Effector CD4-positive, alpha-beta T cell (primary cell): Measurements from ENCODE around the gene KRTAP10-8. TPM values are rescaled to one million over a fixed set of nuclear protein-coding genes. Genes with fewer than 3 reads are reported as not detected.
"Not testable (repeated sequence)": the region's sequence is repeated elsewhere in the genome, so short reads cannot be mapped to it uniquely, and the experiment has no call there.

Experiments used
- DNase-seq: peaks from one replicate; pipeline ENCODE4 v3.0.0-alpha.2; 2020
- total RNA-seq: gene quantifications from one replicate; lab custom pipeline; 2026; lab: John Stamatoyannopoulos, UW

Gene KRTAP10-8
- total RNA-seq, result not detected

DNA sequence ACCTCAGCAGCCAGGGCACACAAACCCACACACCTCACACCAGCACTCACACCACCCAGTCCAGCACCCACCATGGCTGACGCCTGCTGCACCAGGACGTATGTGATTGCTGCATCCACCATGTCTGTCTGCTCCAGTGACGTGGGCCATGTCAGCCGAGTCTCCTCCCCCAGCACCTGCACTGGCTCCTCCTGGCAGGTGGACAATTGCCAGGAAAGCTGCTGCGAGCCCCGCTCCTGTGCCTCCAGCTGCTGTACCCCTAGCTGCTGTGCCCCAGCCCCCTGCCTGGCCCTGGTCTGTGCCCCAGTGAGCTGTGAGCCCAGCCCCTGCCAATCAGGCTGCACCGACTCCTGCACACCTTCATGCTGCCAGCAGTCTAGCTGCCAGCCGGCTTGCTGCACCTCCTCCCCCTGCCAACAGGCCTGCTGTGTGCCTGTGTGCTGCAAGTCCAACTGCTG is at the start of gene KRTAP10-8:
KRTAP10-8 (plus strand) TSS at position 51 of the 458 bp plus-strand sequence; CDS start at position 73, 22 bp downstream.
- DNase-seq, result no peak

DNA sequence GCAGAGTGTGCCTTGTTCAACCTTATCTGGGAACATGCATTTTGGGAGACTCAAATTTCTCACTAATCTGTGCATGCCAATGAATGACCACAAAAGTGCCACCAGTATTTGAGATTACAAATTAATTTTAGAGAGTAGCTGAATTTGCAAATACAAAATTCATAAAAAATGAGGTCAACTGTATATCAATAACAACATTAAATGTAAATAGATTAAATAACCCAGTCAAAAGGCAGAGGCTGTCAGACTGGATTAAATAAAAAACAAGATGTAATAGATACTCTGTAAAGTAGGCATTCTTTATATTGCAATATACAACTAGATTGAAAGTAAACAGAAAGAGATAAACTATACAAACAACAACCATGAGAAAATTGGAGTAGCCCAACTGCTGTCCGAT is 47.8 kb upstream of the KRTAP10-8 start:
- no peak for DNase-seq

GRCh38 chr21:44564886-44565598 is 46.8 kb upstream of the KRTAP10-8 start:
- no peak for DNase-seq

DNA sequence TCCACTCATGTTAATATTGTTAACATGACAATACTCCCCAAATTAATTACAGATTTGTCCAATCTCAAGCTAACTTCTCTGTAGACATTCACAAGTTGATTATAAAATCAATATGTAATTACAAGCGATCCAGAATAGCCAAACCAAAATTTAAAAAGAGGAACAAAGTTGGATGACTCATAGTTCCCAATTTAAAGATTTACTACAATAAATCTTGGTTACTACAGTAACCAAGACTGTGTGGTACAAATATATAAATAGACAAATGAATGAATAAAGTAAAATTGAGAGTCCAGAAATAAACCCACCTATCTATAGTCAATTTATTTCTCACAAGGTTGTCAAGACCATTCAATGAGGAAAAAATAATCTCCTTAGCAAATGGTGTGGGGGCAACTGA is 45.5 kb upstream of the KRTAP10-8 start:
- no peak for DNase-seq

- DNase-seq, result no peak
These were observed 44.3 kb upstream of the KRTAP10-8 start for GRCh38 chr21:44567481-44568171.

GRCh38 chr21:44568261-44568660 is 43.6 kb upstream of the KRTAP10-8 start:
- no peak for DNase-seq

GRCh38 chr21:44568667-44569556 is 43.0 kb upstream of the KRTAP10-8 start:
- no peak for DNase-seq

DNA sequence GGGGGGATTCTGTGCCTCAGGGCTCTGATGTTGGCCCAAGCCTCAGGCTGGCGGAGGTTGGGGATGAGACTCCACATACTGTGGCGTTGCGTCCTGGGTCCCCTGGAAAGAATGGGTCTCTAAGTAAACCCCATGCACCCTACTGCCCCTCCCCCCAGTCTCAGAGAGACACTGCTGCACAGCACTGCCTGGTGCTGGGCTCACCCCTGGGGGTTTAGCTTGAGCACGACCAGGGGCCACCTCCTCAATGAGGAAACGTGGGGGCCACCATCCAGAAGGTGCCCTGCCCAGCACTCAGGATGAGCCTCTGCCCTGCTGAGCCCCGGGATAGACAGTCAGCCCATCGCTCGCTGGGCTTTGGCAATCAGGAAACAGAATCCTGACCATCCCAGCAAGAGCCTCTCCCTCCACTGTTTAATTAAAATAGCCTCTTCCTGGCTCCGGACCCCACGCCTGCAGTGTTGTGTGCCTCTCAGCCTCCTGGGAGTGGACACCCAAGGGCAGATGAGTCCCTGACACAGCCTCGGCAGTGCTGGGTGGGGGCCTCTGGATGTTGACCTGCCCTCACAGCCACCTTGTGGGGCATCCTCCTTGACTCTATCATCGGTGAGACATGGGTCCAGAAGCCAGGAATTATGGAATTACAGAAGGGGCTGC is 41.9 kb upstream of the KRTAP10-8 start:
- no peak for DNase-seq

- no peak for DNase-seq
These were observed 40.6 kb upstream of the KRTAP10-8 start for GRCh38 chr21:44571296-44571695.

- no peak for DNase-seq
These were observed 39.8 kb upstream of the KRTAP10-8 start for GRCh38 chr21:44571844-44572782.

DNA sequence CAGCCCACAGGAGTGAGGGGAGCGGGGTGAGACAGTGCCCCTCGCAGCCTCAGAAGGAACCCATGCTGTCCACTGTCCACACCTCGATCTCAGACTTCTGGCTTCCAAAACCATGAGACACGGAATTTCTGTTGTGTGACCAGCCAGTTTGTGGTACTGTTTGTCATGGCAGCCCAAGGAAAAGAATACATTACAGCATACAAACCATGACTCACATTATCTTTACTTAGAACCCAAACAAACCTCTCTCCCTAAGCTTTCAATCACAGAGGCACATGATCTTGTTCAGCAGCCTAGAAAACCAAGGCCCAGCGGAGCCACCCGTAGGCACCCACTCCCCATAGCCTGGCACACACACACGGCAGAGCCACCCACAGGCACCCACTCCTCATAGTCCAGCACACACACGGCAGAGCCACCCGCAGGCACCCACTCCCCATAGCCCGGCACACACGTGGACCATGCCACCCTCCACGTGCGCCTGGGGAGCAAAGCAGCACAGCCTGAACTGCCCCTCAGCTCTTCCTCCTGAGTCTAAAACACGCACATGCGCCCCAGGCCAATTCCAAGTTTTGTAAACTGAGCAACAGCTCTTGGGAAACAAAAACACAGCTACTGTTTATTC is 38.8 kb upstream of the KRTAP10-8 start:
- DNase-seq, result no peak

DNA sequence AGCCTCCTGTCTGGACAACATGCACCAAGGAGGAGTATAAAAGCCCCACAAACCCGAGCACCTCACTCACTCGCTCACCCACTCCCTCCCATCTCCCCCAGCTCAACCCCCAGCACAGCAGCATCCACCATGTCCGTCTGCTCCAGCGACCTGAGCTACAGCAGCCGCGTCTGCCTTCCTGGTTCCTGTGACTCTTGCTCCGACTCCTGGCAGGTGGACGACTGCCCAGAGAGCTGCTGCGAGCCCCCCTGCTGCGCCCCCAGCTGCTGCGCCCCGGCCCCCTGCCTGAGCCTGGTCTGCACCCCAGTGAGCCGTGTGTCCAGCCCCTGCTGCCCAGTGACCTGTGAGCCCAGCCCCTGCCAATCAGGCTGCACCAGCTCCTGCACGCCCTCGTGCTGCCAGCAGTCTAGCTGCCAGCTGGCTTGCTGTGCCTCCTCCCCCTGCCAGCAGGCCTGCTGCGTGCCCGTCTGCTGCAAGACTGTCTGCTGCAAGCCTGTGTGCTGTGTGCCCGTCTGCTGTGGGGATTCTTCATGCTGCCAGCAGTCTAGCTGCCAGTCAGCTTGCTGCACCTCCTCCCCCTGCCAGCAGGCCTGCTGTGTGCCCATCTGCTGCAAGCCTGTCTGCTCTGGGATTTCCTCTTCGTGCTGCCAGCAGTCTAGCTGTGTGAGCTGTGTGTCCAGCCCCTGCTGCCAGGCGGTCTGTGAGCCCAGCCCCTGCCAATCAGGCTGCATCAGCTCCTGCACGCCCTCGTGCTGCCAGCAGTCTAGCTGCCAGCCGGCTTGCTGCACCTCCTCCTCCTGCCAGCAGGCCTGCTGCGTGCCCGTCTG is 38.0 kb upstream of the KRTAP10-8 start, which contains the start of gene KRTAP10-4:
KRTAP10-4 (plus strand) TSS at position 100 of the 827 bp plus-strand sequence; CDS start at position 130, 30 bp downstream.
- DNase-seq, result not testable (repeated sequence)

GRCh38 chr21:44574457-44575306 is 37.2 kb upstream of the KRTAP10-8 start:
- no peak for DNase-seq

DNA sequence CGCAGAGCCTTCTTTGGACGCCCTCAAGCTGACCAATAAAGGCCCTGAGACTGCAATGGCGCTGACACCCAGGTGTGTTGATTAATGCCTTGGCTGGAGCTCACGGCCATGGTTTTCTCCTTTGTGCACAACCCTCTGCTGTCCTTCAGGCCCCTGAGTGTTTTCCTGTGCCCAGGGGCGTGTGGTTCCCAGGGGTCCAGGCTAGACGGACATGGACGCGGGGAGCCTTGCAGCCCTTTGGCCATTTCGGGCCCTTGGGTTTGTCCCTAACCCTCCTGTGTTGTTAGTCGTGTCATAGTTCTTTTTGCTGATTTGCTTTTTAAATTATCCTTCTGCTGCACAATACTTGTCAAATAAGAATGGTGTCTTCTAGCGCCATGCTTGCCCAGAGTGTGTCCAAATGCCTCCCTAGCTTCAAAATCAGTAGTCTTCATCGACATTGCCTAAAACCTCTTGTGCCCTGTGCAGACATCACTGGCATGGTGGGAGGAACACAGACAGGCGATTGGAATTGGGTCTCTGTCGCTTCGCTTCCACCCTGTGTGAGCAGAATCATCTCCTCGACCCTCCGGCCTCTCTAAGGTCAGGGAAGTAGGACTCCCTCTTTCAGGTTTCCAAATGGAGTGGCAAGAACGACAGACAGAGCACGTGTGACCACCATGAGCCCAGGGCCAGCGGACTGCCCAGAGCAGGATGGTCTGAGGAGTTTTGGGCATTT is 36.4 kb upstream of the KRTAP10-8 start:
- DNase-seq, result no peak

DNA sequence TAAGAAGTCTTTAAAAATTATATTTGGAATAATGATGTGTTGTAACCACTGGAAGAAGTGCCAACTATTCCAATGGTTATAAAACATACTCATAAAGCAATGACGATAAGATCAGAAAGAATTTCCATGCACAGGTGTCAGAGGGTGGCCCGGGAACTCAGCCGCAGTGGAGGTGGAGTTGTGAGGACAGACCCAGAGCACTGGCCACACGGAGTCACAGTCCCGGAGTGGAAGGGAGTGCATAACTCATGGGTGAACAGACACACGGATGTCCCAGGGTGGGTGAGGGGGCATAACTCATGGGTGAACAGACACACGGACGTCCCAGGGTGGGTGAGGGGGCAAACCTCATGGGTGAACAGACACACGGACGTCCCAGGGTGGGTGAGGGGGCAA is 35.9 kb upstream of the KRTAP10-8 start:
- DNase-seq, result no peak

DNA sequence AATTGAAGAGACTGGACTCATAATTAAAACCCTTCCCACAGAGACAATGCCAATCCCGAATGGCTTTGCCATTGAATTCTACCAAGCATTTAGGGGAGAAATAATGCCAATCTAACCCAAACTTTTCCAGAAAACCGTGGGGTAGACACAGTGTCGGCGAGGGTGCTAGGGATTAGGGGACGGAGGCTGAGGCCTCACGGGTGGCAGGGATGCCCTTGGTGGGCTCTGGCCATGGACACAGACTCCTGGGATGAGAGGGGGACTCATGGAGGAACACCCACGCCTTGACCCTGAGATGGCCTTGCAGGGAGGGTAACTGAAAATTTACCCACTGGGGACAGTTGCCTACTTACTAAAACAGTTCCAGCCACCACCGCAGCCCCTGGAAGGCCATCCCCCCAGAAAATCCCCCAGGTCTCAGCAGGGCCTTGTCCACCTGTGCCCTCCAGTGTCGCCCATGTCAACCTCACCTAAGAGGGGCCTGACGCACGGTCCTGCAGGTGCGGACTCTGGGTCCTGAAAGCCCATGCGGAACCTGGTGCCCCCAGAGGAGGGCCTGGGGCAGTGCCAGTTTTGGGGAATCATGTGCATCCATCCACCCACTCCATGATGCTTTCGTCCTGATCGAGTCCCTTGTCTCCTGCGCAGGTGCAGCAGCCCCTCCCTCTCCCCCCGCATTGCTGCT is 33.4 kb upstream of the KRTAP10-8 start:
- no peak for DNase-seq

GRCh38 chr21:44579056-44579832 is 32.6 kb upstream of the KRTAP10-8 start:
- no peak for DNase-seq
